HepG2 (cell line): ENCODE results near the gene MYRFL.

ENCODE experiments used
- ARID2 ChIP-seq: sonication (generic); formaldehyde crosslinking; IDR thresholded peaks from 2 replicates; pipeline ENCODE4 v1.8.1; 2022; ENCODE audit warnings: mild to moderate bottlenecking, missing genetic modification reagents, borderline replicate concordance
- JUNB ChIP-seq: sonication (generic); formaldehyde crosslinking; IDR thresholded peaks from 2 replicates; pipeline ENCODE4 v1.8.0; 2022; ENCODE audit warnings: missing genetic modification reagents, mild to moderate bottlenecking, borderline replicate concordance
- MED13 ChIP-seq: sonication (generic); formaldehyde crosslinking; IDR thresholded peaks from 2 replicates; pipeline ENCODE4 v1.5.0; 2020; ENCODE audit warnings: missing genetic modification reagents
- ZBTB3 ChIP-seq: sonication (generic); formaldehyde crosslinking; IDR thresholded peaks from 2 replicates; pipeline ENCODE4 v1.4.0; 2020; ENCODE audit warnings: low read depth, mild to moderate bottlenecking, moderate library complexity, missing genetic modification reagents, borderline replicate concordance

DNA sequence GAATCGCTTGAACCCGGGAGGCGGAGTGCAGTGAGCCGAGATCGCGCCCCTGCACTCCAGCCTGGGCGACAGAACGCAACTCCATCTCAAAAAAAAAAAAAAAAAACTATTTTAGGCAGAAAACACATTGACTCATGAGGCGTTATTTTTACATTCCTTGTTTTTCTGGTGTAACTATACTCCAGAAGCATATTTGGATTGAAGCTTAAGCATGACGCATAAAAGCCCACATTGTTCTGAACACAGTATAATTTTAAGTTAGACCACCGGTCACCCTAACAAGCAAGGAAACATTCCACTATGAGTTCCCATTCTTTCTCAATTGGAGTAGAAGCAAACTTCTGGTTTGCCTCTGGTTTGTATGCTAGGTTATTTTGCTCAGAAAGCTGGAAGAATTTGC, 173.0 kb downstream of the MYRFL start:
- TF ChIP-seq ARID2 (CRISPR knock-in tag) (no peak), ZBTB3 (CRISPR knock-in tag) (no peak), JUNB (CRISPR knock-in tag) (no peak), MED13 (CRISPR knock-in tag) (no peak)
